Measurements from ENCODE around the gene ROBO1. TPM values are rescaled to one million over a fixed set of nuclear protein-coding genes. Genes with fewer than 3 reads are reported as not detected.

The ROBO1 gene
- total RNA-seq, 1 experiment from 2014 or later, result 34.5 TPM

GRCh38 chr3:79002465-79003372 lies 765.1 kb downstream of the ROBO1 start:
- H3K4me3 ChIP-seq (ENCODE audit: insufficient read depth, low read depth, low read length), result no peak overlapping the region
- H3K36me3 ChIP-seq (replicated peaks; ENCODE audit: control insufficient read depth, insufficient read depth, low read length), result no peaks in the 10 kb centered on the region
- no peak for DNase-seq
- no peaks in the 10 kb centered on the region for H3K27me3 ChIP-seq (ENCODE audit: control insufficient read depth, insufficient read depth, low read length)

- Histone ChIP-seq H3K36me3 (replicated peaks; ENCODE audit: control insufficient read depth, insufficient read depth, low read length) (no peaks in the 10 kb centered on the region), H3K27me3 (ENCODE audit: control insufficient read depth, insufficient read depth, low read length) (no peaks in the 10 kb centered on the region), H3K4me3 (ENCODE audit: insufficient read depth, low read depth, low read length) (no peak overlapping the region)
- no peak for DNase-seq
These were observed 766.5 kb downstream of the ROBO1 start for GRCh38 chr3:79001255-79001654.

- Histone ChIP-seq H3K36me3 (replicated peaks; ENCODE audit: control insufficient read depth, insufficient read depth, low read length) (no peaks in the 10 kb centered on the region), H3K27me3 (ENCODE audit: control insufficient read depth, insufficient read depth, low read length) (no peaks in the 10 kb centered on the region), H3K4me3 (ENCODE audit: insufficient read depth, low read depth, low read length) (no peak overlapping the region)
- DNase-seq, result no peak
These were observed 768.7 kb downstream of the ROBO1 start for GRCh38 chr3:78999139-78999538.

GRCh38 chr3:78995087-78995486 lies 772.7 kb downstream of the ROBO1 start:
- no peak for DNase-seq
- H3K4me3 ChIP-seq (ENCODE audit: insufficient read depth, low read depth, low read length), result no peak overlapping the region
- no peaks in the 10 kb centered on the region for H3K36me3 ChIP-seq (replicated peaks; ENCODE audit: control insufficient read depth, insufficient read depth, low read length)
- H3K27me3 ChIP-seq (ENCODE audit: control insufficient read depth, insufficient read depth, low read length), result no peaks in the 10 kb centered on the region

- no peak overlapping the region for H3K4me3 ChIP-seq (ENCODE audit: insufficient read depth, low read depth, low read length)
- H3K27me3 ChIP-seq (ENCODE audit: control insufficient read depth, insufficient read depth, low read length), result no peaks in the 10 kb centered on the region
- no peak for DNase-seq
- H3K36me3 ChIP-seq (replicated peaks; ENCODE audit: control insufficient read depth, insufficient read depth, low read length), result no peaks in the 10 kb centered on the region
These were observed 773.4 kb downstream of the ROBO1 start for GRCh38 chr3:78994174-78995027.

GRCh38 chr3:78993375-78993774 lies 774.4 kb downstream of the ROBO1 start:
- DNase-seq, result no peak
- no peaks in the 10 kb centered on the region for H3K36me3 ChIP-seq (replicated peaks; ENCODE audit: control insufficient read depth, insufficient read depth, low read length)
- no peaks in the 10 kb centered on the region for H3K27me3 ChIP-seq (ENCODE audit: control insufficient read depth, insufficient read depth, low read length)
- no peak overlapping the region for H3K4me3 ChIP-seq (ENCODE audit: insufficient read depth, low read depth, low read length)

GRCh38 chr3:78992830-78993229 lies 775.0 kb downstream of the ROBO1 start:
- no peak overlapping the region for H3K4me3 ChIP-seq (ENCODE audit: insufficient read depth, low read depth, low read length)
- no peak for DNase-seq
- no peaks in the 10 kb centered on the region for H3K27me3 ChIP-seq (ENCODE audit: control insufficient read depth, insufficient read depth, low read length)
- H3K36me3 ChIP-seq (replicated peaks; ENCODE audit: control insufficient read depth, insufficient read depth, low read length), result no peaks in the 10 kb centered on the region

GRCh38 chr3:78992400-78992799 lies 775.4 kb downstream of the ROBO1 start:
- no peak for DNase-seq
- no peaks in the 10 kb centered on the region for H3K27me3 ChIP-seq (ENCODE audit: control insufficient read depth, insufficient read depth, low read length)
- H3K36me3 ChIP-seq (replicated peaks; ENCODE audit: control insufficient read depth, insufficient read depth, low read length), result no peaks in the 10 kb centered on the region
- H3K4me3 ChIP-seq (ENCODE audit: insufficient read depth, low read depth, low read length), result no peak overlapping the region

- Histone ChIP-seq H3K4me3 (ENCODE audit: insufficient read depth, low read depth, low read length) (no peak overlapping the region), H3K27me3 (ENCODE audit: control insufficient read depth, insufficient read depth, low read length) (no peaks in the 10 kb centered on the region), H3K36me3 (replicated peaks; ENCODE audit: control insufficient read depth, insufficient read depth, low read length) (no peaks in the 10 kb centered on the region)
- DNase-seq, result no peak
These were observed 776.1 kb downstream of the ROBO1 start for GRCh38 chr3:78991656-78992055.

- Histone ChIP-seq H3K4me3 (ENCODE audit: insufficient read depth, low read depth, low read length) (no peak overlapping the region), H3K36me3 (replicated peaks; ENCODE audit: control insufficient read depth, insufficient read depth, low read length) (no peaks in the 10 kb centered on the region), H3K27me3 (ENCODE audit: control insufficient read depth, insufficient read depth, low read length) (no peaks in the 10 kb centered on the region)
- DNase-seq, result no peak
These were observed 777.6 kb downstream of the ROBO1 start for GRCh38 chr3:78990156-78990555.

GRCh38 chr3:78988324-78988723 lies 779.5 kb downstream of the ROBO1 start:
- DNase-seq, result no peak
- Histone ChIP-seq H3K36me3 (replicated peaks; ENCODE audit: control insufficient read depth, insufficient read depth, low read length) (no peaks in the 10 kb centered on the region), H3K4me3 (ENCODE audit: insufficient read depth, low read depth, low read length) (no peak overlapping the region), H3K27me3 (ENCODE audit: control insufficient read depth, insufficient read depth, low read length) (no peaks in the 10 kb centered on the region)

- no peak for DNase-seq
- Histone ChIP-seq H3K36me3 (replicated peaks; ENCODE audit: control insufficient read depth, insufficient read depth, low read length) (no peaks in the 10 kb centered on the region), H3K4me3 (ENCODE audit: insufficient read depth, low read depth, low read length) (no peak overlapping the region), H3K27me3 (ENCODE audit: control insufficient read depth, insufficient read depth, low read length) (no peaks in the 10 kb centered on the region)
These were observed 781.2 kb downstream of the ROBO1 start for GRCh38 chr3:78986416-78987101.

GRCh38 chr3:78985981-78986380 lies 781.8 kb downstream of the ROBO1 start:
- no peak for DNase-seq
- Histone ChIP-seq H3K4me3 (ENCODE audit: insufficient read depth, low read depth, low read length) (no peak overlapping the region), H3K36me3 (replicated peaks; ENCODE audit: control insufficient read depth, insufficient read depth, low read length) (no peaks in the 10 kb centered on the region), H3K27me3 (ENCODE audit: control insufficient read depth, insufficient read depth, low read length) (no peaks in the 10 kb centered on the region)

- Histone ChIP-seq H3K27me3 (ENCODE audit: control insufficient read depth, insufficient read depth, low read length) (no peaks in the 10 kb centered on the region), H3K4me3 (ENCODE audit: insufficient read depth, low read depth, low read length) (no peak overlapping the region), H3K36me3 (replicated peaks; ENCODE audit: control insufficient read depth, insufficient read depth, low read length) (no peaks in the 10 kb centered on the region)
- no peak for DNase-seq
These were observed 788.8 kb downstream of the ROBO1 start for GRCh38 chr3:78979028-78979427.

Data from H7 (cell line).